ENCODE data around the gene CCDC112. TPM values are rescaled to one million over a fixed set of nuclear protein-coding genes. Genes with fewer than 3 reads are reported as not detected.

Gene CCDC112
- total and polyA plus RNA-seq, 9 of the 15 experiments (the other 6 are each of a cell fraction or from before 2014, with no cell fraction given), result 3.3 to 15.3 (median 7.4) TPM

Small RNA genes within 50 kb of the gene (small RNA-seq; reads per million reads assigned to genes)
- not detected for gene HMGN1P15

Other genes with a start within 250 kb of the CCDC112 start
- gene TRIM36, start 126.7 kb downstream of the CCDC112 start, total RNA-seq (2014; rRNA removed), result 0.27 and 1.6 TPM in 2 replicates
- 0.33 and 0.54 TPM in 2 replicates for gene TRIM36, start 126.7 kb downstream of the CCDC112 start, total RNA-seq (2014; rRNA removed; fragmentation: Illumina TruSeq; extraction: Trizol)
- 0.11 and 0.33 TPM in 2 replicates for gene TRIM36, start 126.7 kb downstream of the CCDC112 start, total RNA-seq (2015; rRNA removed; fragmentation: Illumina TruSeq; extraction: Trizol)
- 0.22 and 0.51 TPM in 2 replicates for gene TRIM36, start 126.7 kb downstream of the CCDC112 start, total RNA-seq (2021)
- 0.71 and 0.93 TPM in 2 replicates for gene TRIM36, start 126.7 kb downstream of the CCDC112 start, polyA plus RNA-seq (2011; rRNA removed)
- 0.31 and 0.46 TPM in 2 replicates for gene TRIM36, start 126.7 kb downstream of the CCDC112 start, polyA plus RNA-seq (2014; fragmentation: Illumina TruSeq; extraction: Trizol)
- under 1 TPM; 0.10 to 0.11 TPM for gene TRIM36, start 126.7 kb downstream of the CCDC112 start, polyA plus RNA-seq (2014; fragmentation: Nextera tagmentation; extraction: Ambion mirVana)
- 0.28 and 0.54 TPM in 2 replicates for gene TRIM36, start 126.7 kb downstream of the CCDC112 start, polyA plus RNA-seq (2014; rRNA removed)
- 7.6 and 8.2 TPM in 2 replicates for gene PGGT1B, start 33.8 kb downstream of the CCDC112 start, total RNA-seq (2014; rRNA removed)
- gene PGGT1B, start 33.8 kb downstream of the CCDC112 start, total RNA-seq (2014; rRNA removed; fragmentation: Illumina TruSeq; extraction: Trizol), result 21.2 and 27.4 TPM in 2 replicates
- gene PGGT1B, start 33.8 kb downstream of the CCDC112 start, total RNA-seq (2015; rRNA removed; fragmentation: Illumina TruSeq; extraction: Trizol), result 19.9 and 20.0 TPM in 2 replicates
- gene PGGT1B, start 33.8 kb downstream of the CCDC112 start, total RNA-seq (2021), result 33.7 and 38.8 TPM in 2 replicates
- 4.0 and 6.2 TPM in 2 replicates for gene PGGT1B, start 33.8 kb downstream of the CCDC112 start, polyA plus RNA-seq (2011; rRNA removed)
- 10.3 and 10.9 TPM in 2 replicates for gene PGGT1B, start 33.8 kb downstream of the CCDC112 start, polyA plus RNA-seq (2014; fragmentation: Illumina TruSeq; extraction: Trizol)
- gene PGGT1B, start 33.8 kb downstream of the CCDC112 start, polyA plus RNA-seq (2014; fragmentation: Nextera tagmentation; extraction: Ambion mirVana), result 10 to 100 TPM; 19.8 to 32.3 TPM
- 5.3 and 5.8 TPM in 2 replicates for gene PGGT1B, start 33.8 kb downstream of the CCDC112 start, polyA plus RNA-seq (2014; rRNA removed)
- gene FEM1C, start 248.1 kb upstream of the CCDC112 start, total RNA-seq (2014; rRNA removed), result 3.6 and 3.8 TPM in 2 replicates
- 4.3 and 5.2 TPM in 2 replicates for gene FEM1C, start 248.1 kb upstream of the CCDC112 start, total RNA-seq (2014; rRNA removed; fragmentation: Illumina TruSeq; extraction: Trizol)
- 5.0 TPM in 2 replicates for gene FEM1C, start 248.1 kb upstream of the CCDC112 start, total RNA-seq (2015; rRNA removed; fragmentation: Illumina TruSeq; extraction: Trizol)
- 5.1 and 6.0 TPM in 2 replicates for gene FEM1C, start 248.1 kb upstream of the CCDC112 start, total RNA-seq (2021)
- 9.3 and 9.7 TPM in 2 replicates for gene FEM1C, start 248.1 kb upstream of the CCDC112 start, polyA plus RNA-seq (2011; rRNA removed)
- 4.7 and 5.1 TPM in 2 replicates for gene FEM1C, start 248.1 kb upstream of the CCDC112 start, polyA plus RNA-seq (2014; fragmentation: Illumina TruSeq; extraction: Trizol)
- gene FEM1C, start 248.1 kb upstream of the CCDC112 start, polyA plus RNA-seq (2014; fragmentation: Nextera tagmentation; extraction: Ambion mirVana), result 1 to 10 TPM; 1.4 to 3.9 TPM
- 3.2 and 3.5 TPM in 2 replicates for gene FEM1C, start 248.1 kb upstream of the CCDC112 start, polyA plus RNA-seq (2014; rRNA removed)

All from K562 (cell line).